Measurements from ENCODE around the gene OR2AT4. TPM values are rescaled to one million over a fixed set of nuclear protein-coding genes. Genes with fewer than 3 reads are reported as not detected.

The OR2AT4 gene
- total RNA-seq, 2 donors from 2014 or later, result not detected

DNA sequence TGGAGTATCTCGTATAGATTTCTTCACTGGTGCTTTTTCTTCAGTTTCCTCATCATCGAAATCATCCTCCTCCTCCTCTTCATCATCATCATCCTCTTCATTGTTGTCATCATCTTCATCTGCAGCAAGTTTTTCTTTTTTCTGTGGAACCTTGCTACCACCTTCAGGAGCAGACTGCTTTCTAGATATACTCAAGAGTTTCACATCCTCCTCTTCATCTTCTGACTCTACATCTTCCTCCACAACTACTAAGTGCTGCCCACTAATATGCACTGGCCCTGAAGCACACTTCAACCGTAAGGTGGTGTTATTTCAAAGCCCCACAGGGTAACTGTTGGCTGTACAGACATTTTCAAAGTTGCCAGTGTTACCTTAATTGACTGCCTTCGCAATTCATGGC, 17.1 kb downstream of the OR2AT4 start:
- TF ChIP-seq, protein P1, sequence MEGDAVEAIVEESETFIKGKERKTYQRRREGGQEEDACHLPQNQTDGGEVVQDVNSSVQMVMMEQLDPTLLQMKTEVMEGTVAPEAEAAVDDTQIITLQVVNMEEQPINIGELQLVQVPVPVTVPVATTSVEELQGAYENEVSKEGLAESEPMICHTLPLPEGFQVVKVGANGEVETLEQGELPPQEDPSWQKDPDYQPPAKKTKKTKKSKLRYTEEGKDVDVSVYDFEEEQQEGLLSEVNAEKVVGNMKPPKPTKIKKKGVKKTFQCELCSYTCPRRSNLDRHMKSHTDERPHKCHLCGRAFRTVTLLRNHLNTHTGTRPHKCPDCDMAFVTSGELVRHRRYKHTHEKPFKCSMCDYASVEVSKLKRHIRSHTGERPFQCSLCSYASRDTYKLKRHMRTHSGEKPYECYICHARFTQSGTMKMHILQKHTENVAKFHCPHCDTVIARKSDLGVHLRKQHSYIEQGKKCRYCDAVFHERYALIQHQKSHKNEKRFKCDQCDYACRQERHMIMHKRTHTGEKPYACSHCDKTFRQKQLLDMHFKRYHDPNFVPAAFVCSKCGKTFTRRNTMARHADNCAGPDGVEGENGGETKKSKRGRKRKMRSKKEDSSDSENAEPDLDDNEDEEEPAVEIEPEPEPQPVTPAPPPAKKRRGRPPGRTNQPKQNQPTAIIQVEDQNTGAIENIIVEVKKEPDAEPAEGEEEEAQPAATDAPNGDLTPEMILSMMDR (IDR thresholded peaks at IDR 0.05), result no peak
- DNase-seq (ENCODE audit: low spot score), result no peak

DNA sequence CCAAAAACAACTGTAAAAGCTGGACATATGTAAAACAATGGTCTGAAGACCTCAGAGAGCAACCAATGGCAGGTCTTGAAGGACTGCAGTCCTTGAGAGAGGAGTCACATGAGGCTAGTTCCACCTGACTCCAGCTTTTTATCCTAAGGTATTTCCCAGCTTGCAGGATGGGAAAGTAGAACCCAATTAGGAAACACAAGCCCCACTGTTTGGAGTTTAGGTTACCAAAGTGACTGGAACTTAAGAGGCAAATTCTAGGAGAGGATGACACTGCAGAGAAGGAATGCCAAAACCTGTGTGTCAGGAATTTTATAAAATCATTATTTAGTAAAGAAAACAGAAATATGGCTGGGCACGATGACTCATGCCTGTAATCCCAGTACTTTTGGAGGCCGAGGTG, 18.4 kb downstream of the OR2AT4 start:
- H3K4me1 ChIP-seq, result no peaks in the 10 kb centered on the region
- no peak overlapping the region for H3K27ac ChIP-seq
- H3K4me3 ChIP-seq, result no peak overlapping the region
- H3K9me3 ChIP-seq, result no peaks in the 10 kb centered on the region
- no peaks in the 10 kb centered on the region for H3K27me3 ChIP-seq
- no peak for DNase-seq (ENCODE audit: low spot score)
- no peaks in the 10 kb centered on the region for H3K36me3 ChIP-seq
- TF ChIP-seq, protein P1 (IDR thresholded peaks at IDR 0.05), result no peak

More for the DNA sequence above, 17.1 kb downstream of the OR2AT4 start:
- Histone ChIP-seq H3K36me3 (no peaks in the 10 kb centered on the region), H3K27me3 (no peaks in the 10 kb centered on the region), H3K4me1 (no peaks in the 10 kb centered on the region), H3K4me3 (no peak overlapping the region), H3K27ac (no peak overlapping the region), H3K9me3 (no peaks in the 10 kb centered on the region)

DNA sequence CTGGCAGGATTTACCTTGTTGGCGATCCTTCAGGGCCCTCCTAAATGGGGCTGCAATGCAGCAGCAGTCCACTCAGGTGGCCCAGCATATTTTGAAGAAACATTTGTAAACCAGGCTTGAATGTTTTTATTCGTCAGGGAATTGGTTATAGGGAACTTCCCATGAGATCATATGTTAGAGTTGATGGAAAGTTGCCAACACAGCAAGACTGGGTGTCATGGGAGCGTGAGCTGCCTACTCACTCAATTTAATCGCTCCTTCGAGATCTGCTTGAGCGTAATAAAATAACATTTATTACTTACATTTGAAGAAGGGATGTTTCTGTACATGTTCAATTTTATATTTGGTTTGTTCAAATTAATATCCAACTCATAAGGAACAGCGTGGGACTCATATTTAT, 19.4 kb downstream of the OR2AT4 start:
- no peak for DNase-seq (ENCODE audit: low spot score)
- TF ChIP-seq, protein P1 (IDR thresholded peaks at IDR 0.05), result no peak
- Histone ChIP-seq H3K4me3 (no peak overlapping the region), H3K27me3 (no peaks in the 10 kb centered on the region), H3K4me1 (no peaks in the 10 kb centered on the region), H3K36me3 (no peaks in the 10 kb centered on the region), H3K27ac (no peak overlapping the region), H3K9me3 (no peaks in the 10 kb centered on the region)

- H3K27me3 ChIP-seq, result no peaks in the 10 kb centered on the region
- no peak overlapping the region for H3K27ac ChIP-seq
- DNase-seq (ENCODE audit: low spot score), result no peak
- no peak overlapping the region for H3K4me3 ChIP-seq
- TF ChIP-seq, protein P1 (IDR thresholded peaks at IDR 0.05), result no peak
- H3K9me3 ChIP-seq, result no peaks in the 10 kb centered on the region
- no peaks in the 10 kb centered on the region for H3K36me3 ChIP-seq
- no peaks in the 10 kb centered on the region for H3K4me1 ChIP-seq
These were observed 20.0 kb downstream of the OR2AT4 start for GRCh38 chr11:75076671-75077070.

GRCh38 chr11:75073459-75074190, 23.1 kb downstream of the OR2AT4 start:
- Histone ChIP-seq H3K27ac (no peak overlapping the region), H3K4me3 (no peak overlapping the region), H3K9me3 (no peaks in the 10 kb centered on the region), H3K4me1 (no peaks in the 10 kb centered on the region), H3K27me3 (no peaks in the 10 kb centered on the region), H3K36me3 (no peaks in the 10 kb centered on the region)
- DNase-seq (ENCODE audit: low spot score), result no peak
- TF ChIP-seq, protein P1 (IDR thresholded peaks at IDR 0.05), result no peak

- Histone ChIP-seq H3K4me1 (no peaks in the 10 kb centered on the region), H3K9me3 (no peaks in the 10 kb centered on the region), H3K27ac (no peak overlapping the region), H3K27me3 (no peaks in the 10 kb centered on the region), H3K36me3 (no peaks in the 10 kb centered on the region), H3K4me3 (no peak overlapping the region)
- TF ChIP-seq, protein P1 (IDR thresholded peaks at IDR 0.05), result no peak
- no peak for DNase-seq (ENCODE audit: low spot score)
These were observed 24.1 kb downstream of the OR2AT4 start for GRCh38 chr11:75072582-75072981.

Data from right atrium auricular region (tissue), 2 donors.